ENCODE data around the gene ASMTL. TPM values are rescaled to one million over a fixed set of nuclear protein-coding genes. Genes with fewer than 3 reads are reported as not detected.
"Not testable (repeated sequence)": the region's sequence is repeated elsewhere in the genome, so short reads cannot be mapped to it uniquely, and the experiment has no call there.

The ASMTL gene
- total RNA-seq, 1 experiment from 2014 or later, result 18.4 TPM

DNA sequence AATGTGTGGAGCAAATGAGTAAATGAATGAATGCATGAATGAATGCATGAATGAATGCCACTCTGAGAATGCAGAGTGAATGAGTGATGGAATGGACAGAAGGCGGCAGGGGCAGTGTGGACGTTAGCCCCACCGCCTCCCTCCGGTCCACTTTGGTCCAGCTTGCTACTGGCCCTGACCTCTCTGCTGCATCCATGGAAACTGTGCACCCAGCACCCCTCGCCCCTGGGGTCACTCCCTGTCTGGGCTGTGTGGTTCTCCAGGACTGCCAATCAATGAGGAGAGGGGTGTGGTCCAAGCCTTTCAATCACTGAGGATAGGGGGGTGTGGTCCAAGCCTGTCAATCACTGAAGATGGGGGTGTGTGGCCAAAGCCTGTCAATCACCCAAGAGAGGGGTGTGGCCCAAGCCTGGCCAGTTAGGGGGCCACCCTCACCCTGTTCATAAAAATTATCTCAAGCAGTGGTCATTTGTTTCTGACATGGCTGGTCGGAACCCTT lies 39.2 kb upstream of the ASMTL start:
- H3K79me2 ChIP-seq (ENCODE audit: low read length), result peaks cover 29% of the 10 kb centered on the region
- H4K20me1 ChIP-seq (ENCODE audit: insufficient read depth, low read depth, low read length), result no peaks in the 10 kb centered on the region
- H3K27me3 ChIP-seq (ENCODE audit: low read length), result no peaks in the 10 kb centered on the region
- H3K9me2 ChIP-seq (replicated peaks; ENCODE audit: insufficient read depth, low read length), result no peaks in the 10 kb centered on the region
- H3K9ac ChIP-seq (ENCODE audit: low read length), result peak overlapping the region; percentile 44; the same call in 1 of the 2 replicates
- H3K4me2 ChIP-seq (ENCODE audit: low read depth, low read length, poor library complexity, severe bottlenecking), result peak overlapping the region; percentile 57
- peaks cover 67% of the 10 kb centered on the region for H3K4me1 ChIP-seq (ENCODE audit: low read length)
- H2AFZ ChIP-seq (ENCODE audit: low read length), result no peak overlapping the region
- peaks cover 6% of the 10 kb centered on the region; the same call in 1 of the 2 replicates for H3K9me3 ChIP-seq (ENCODE audit: low read length)
- peak overlapping the region; percentile 96 for H3K27ac ChIP-seq (ENCODE audit: low read length)
- DNase-seq, result peak; percentile 97
- H3K4me3 ChIP-seq (ENCODE audit: low read length), result peak overlapping the region; percentile 44; the same call in 1 of the 2 replicates
- H3K36me3 ChIP-seq (ENCODE audit: insufficient read depth, low read length), result peaks cover 36% of the 10 kb centered on the region

DNA sequence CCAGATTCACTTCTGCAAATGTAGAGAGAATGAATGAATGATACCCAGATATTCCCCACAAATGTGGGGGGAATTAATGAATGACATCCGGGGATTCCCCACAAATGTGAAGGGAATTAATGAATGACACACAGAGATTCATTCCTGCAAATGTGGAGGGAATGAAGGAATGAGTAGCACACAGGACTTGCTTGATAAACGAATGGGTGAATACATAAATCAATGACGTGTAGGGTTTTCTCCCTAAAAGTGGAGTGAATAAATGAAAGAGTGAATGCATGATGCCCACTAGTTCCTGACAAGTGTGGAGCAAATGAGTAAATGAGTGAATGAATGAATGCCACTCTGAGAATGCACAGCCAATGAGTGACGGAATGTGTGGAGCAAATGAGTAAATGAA lies 38.5 kb upstream of the ASMTL start:
- H3K9me3 ChIP-seq (ENCODE audit: low read length); H3K27me3 ChIP-seq (ENCODE audit: low read length); H3K9ac ChIP-seq (ENCODE audit: low read length); H2AFZ ChIP-seq (ENCODE audit: low read length); H4K20me1 ChIP-seq (ENCODE audit: insufficient read depth, low read depth, low read length); DNase-seq; H3K4me2 ChIP-seq (ENCODE audit: low read depth, low read length, poor library complexity, severe bottlenecking); H3K9me2 ChIP-seq (replicated peaks; ENCODE audit: insufficient read depth, low read length); H3K27ac ChIP-seq (ENCODE audit: low read length); H3K4me3 ChIP-seq (ENCODE audit: low read length): not testable (repeated sequence)
- Histone ChIP-seq H3K4me1 (ENCODE audit: low read length) (peaks cover 63% of the 10 kb centered on the region), H3K79me2 (ENCODE audit: low read length) (peaks cover 30% of the 10 kb centered on the region), H3K36me3 (ENCODE audit: insufficient read depth, low read length) (peaks cover 43% of the 10 kb centered on the region)

DNA sequence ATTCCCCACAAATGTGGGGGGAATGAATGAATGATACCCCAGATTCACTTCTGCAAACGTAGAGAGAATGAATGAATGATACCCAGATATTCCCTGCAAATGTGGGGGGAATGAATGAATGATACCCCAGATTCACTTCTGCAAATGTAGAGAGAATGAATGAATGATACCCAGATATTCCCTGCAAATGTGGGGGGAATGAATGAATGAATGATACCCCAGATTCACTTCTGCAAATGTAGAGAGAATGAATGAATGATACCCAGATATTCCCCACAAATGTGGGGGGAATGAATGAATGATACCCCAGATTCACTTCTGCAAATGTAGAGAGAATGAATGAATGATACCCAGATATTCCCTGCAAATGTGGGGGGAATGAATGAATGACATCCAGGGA lies 38.0 kb upstream of the ASMTL start:
- H4K20me1 ChIP-seq (ENCODE audit: insufficient read depth, low read depth, low read length); H3K4me2 ChIP-seq (ENCODE audit: low read depth, low read length, poor library complexity, severe bottlenecking); H3K27ac ChIP-seq (ENCODE audit: low read length); H2AFZ ChIP-seq (ENCODE audit: low read length); H3K9ac ChIP-seq (ENCODE audit: low read length); H3K4me3 ChIP-seq (ENCODE audit: low read length); H3K9me2 ChIP-seq (replicated peaks; ENCODE audit: insufficient read depth, low read length); H3K27me3 ChIP-seq (ENCODE audit: low read length); DNase-seq; H3K9me3 ChIP-seq (ENCODE audit: low read length): not testable (repeated sequence)
- H3K4me1 ChIP-seq (ENCODE audit: low read length), result peaks cover 58% of the 10 kb centered on the region
- H3K79me2 ChIP-seq (ENCODE audit: low read length), result peaks cover 34% of the 10 kb centered on the region
- H3K36me3 ChIP-seq (ENCODE audit: insufficient read depth, low read length), result peaks cover 47% of the 10 kb centered on the region

DNA sequence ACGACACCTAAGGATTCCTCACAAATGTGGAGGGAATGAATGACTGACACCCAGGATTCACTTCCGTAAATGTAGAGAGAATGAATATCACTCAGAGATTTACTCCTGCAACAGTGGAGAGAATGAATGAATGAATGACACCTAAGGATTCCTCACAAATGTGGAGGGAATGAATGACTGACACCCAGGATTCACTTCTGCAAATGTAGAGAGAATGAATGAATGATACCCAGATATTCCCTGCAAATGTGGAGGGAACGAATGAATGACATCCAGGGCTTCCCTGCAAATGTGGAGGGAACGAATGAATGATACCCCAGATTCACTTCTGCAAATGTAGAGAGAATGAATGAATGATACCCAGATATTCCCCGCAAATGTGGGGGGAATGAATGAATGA lies 36.6 kb upstream of the ASMTL start:
- not testable (repeated sequence) for H4K20me1 ChIP-seq (ENCODE audit: insufficient read depth, low read depth, low read length); H3K9me3 ChIP-seq (ENCODE audit: low read length); H2AFZ ChIP-seq (ENCODE audit: low read length); H3K9me2 ChIP-seq (replicated peaks; ENCODE audit: insufficient read depth, low read length); H3K4me2 ChIP-seq (ENCODE audit: low read depth, low read length, poor library complexity, severe bottlenecking); DNase-seq; H3K9ac ChIP-seq (ENCODE audit: low read length); H3K27me3 ChIP-seq (ENCODE audit: low read length)
- peaks cover 47% of the 10 kb centered on the region for H3K36me3 ChIP-seq (ENCODE audit: insufficient read depth, low read length)
- peaks cover 37% of the 10 kb centered on the region for H3K79me2 ChIP-seq (ENCODE audit: low read length)
- peak overlapping the region; percentile 35; the same call in 1 of the 2 replicates for H3K4me3 ChIP-seq (ENCODE audit: low read length)
- H3K4me1 ChIP-seq (ENCODE audit: low read length), result peaks cover 54% of the 10 kb centered on the region
- H3K27ac ChIP-seq (ENCODE audit: low read length), result peak overlapping the region; percentile 100

DNA sequence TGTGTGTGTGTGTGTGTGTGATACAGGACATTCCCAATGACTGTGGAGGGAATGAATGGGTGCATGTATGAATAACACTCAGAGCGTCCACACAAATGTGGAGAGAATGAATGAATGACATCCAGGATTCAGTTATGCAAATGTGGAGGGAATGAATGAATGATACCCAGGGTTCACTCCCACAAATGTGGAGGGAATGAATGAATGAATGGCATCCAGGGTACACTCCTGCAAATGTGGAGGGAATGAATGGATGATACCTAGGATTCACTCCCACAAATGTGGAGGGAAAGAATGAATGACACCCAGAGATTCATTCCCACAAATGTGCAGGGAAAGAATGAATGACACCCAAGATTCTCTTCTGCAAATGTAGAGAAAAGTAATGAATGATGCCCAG lies 36.0 kb upstream of the ASMTL start:
- Histone ChIP-seq H3K9me3 (ENCODE audit: low read length) (peaks cover 6% of the 10 kb centered on the region; the same call in 1 of the 2 replicates), H3K27ac (ENCODE audit: low read length) (peak overlapping the region; percentile 100), H2AFZ (ENCODE audit: low read length) (no peak overlapping the region), H3K4me2 (ENCODE audit: low read depth, low read length, poor library complexity, severe bottlenecking) (peak overlapping the region; percentile 16), H3K4me1 (ENCODE audit: low read length) (peaks cover 54% of the 10 kb centered on the region), H3K9ac (ENCODE audit: low read length) (peak overlapping the region; percentile 47; the same call in 1 of the 2 replicates), H3K36me3 (ENCODE audit: insufficient read depth, low read length) (peaks cover 53% of the 10 kb centered on the region), H3K79me2 (ENCODE audit: low read length) (peaks cover 37% of the 10 kb centered on the region), H3K27me3 (ENCODE audit: low read length) (no peaks in the 10 kb centered on the region), H3K4me3 (ENCODE audit: low read length) (peak overlapping the region; percentile 35; the same call in 1 of the 2 replicates), H4K20me1 (ENCODE audit: insufficient read depth, low read depth, low read length) (no peaks in the 10 kb centered on the region), H3K9me2 (replicated peaks; ENCODE audit: insufficient read depth, low read length) (no peaks in the 10 kb centered on the region)
- DNase-seq, result no peak

DNA sequence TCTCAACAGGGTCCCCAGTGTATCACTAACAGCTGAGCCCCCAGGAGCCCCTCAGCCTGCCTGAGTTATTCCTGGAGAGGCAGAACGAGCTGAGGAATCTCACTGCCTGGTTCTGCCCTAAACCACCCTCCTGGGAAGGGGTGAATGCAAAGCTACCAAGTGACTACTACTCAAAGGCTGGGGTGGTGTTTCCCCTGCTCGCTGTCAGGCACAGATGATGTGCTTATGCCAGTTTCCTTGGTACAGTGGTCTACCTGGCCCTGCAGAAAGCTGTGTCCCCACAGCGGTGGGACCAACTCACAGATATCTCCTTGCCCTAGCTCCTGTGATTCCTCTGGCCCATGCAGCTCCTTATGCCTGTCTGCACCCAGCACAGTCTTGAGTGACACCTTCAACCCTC lies 35.4 kb upstream of the ASMTL start:
- no peaks in the 10 kb centered on the region for H3K9me2 ChIP-seq (replicated peaks; ENCODE audit: insufficient read depth, low read length)
- peaks cover 55% of the 10 kb centered on the region for H3K36me3 ChIP-seq (ENCODE audit: insufficient read depth, low read length)
- no peak overlapping the region for H2AFZ ChIP-seq (ENCODE audit: low read length)
- peak overlapping the region; percentile 16 for H3K4me2 ChIP-seq (ENCODE audit: low read depth, low read length, poor library complexity, severe bottlenecking)
- peaks cover 37% of the 10 kb centered on the region for H3K79me2 ChIP-seq (ENCODE audit: low read length)
- peaks cover 55% of the 10 kb centered on the region for H3K4me1 ChIP-seq (ENCODE audit: low read length)
- no peaks in the 10 kb centered on the region for H4K20me1 ChIP-seq (ENCODE audit: insufficient read depth, low read depth, low read length)
- H3K9me3 ChIP-seq (ENCODE audit: low read length), result peaks cover 6% of the 10 kb centered on the region; the same call in 1 of the 2 replicates
- peak overlapping the region; percentile 47 for H3K9ac ChIP-seq (ENCODE audit: low read length)
- DNase-seq, result no peak
- H3K4me3 ChIP-seq (ENCODE audit: low read length), result peak overlapping the region; percentile 35; the same call in 1 of the 2 replicates
- peak overlapping the region; percentile 100 for H3K27ac ChIP-seq (ENCODE audit: low read length)
- H3K27me3 ChIP-seq (ENCODE audit: low read length), result no peaks in the 10 kb centered on the region

DNA sequence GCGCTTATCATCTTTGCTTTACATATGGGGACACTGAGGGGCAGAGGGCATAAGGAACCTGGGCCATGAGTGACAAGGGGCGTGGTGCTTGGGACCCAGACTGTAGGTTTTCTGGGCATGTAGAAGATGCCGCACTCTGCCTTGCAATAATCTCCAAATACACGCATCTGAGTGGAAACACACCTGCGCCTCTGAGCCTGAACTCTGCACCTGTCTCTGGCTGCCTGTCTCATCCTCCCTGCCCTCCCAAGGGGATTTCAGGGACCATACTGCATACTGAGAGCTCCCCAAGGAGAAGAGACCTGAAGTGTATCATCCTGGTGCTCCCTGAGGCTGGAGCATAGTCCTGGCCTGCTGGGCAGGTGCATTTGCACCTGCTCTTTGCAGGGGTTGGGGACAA lies 34.7 kb upstream of the ASMTL start:
- H4K20me1 ChIP-seq (ENCODE audit: insufficient read depth, low read depth, low read length), result no peaks in the 10 kb centered on the region
- peak; percentile 76 for DNase-seq
- no peaks in the 10 kb centered on the region for H3K27me3 ChIP-seq (ENCODE audit: low read length)
- peaks cover 55% of the 10 kb centered on the region for H3K36me3 ChIP-seq (ENCODE audit: insufficient read depth, low read length)
- H3K4me2 ChIP-seq (ENCODE audit: low read depth, low read length, poor library complexity, severe bottlenecking), result no peak overlapping the region
- H3K9me2 ChIP-seq (replicated peaks; ENCODE audit: insufficient read depth, low read length), result no peaks in the 10 kb centered on the region
- H3K4me3 ChIP-seq (ENCODE audit: low read length), result no peak overlapping the region
- no peak overlapping the region for H2AFZ ChIP-seq (ENCODE audit: low read length)
- peaks cover 37% of the 10 kb centered on the region for H3K79me2 ChIP-seq (ENCODE audit: low read length)
- H3K9ac ChIP-seq (ENCODE audit: low read length), result peak overlapping the region; percentile 18; the same call in 1 of the 2 replicates
- peaks cover 6% of the 10 kb centered on the region; the same call in 1 of the 2 replicates for H3K9me3 ChIP-seq (ENCODE audit: low read length)
- peak overlapping the region; percentile 100 for H3K27ac ChIP-seq (ENCODE audit: low read length)
- H3K4me1 ChIP-seq (ENCODE audit: low read length), result peaks cover 52% of the 10 kb centered on the region

DNA sequence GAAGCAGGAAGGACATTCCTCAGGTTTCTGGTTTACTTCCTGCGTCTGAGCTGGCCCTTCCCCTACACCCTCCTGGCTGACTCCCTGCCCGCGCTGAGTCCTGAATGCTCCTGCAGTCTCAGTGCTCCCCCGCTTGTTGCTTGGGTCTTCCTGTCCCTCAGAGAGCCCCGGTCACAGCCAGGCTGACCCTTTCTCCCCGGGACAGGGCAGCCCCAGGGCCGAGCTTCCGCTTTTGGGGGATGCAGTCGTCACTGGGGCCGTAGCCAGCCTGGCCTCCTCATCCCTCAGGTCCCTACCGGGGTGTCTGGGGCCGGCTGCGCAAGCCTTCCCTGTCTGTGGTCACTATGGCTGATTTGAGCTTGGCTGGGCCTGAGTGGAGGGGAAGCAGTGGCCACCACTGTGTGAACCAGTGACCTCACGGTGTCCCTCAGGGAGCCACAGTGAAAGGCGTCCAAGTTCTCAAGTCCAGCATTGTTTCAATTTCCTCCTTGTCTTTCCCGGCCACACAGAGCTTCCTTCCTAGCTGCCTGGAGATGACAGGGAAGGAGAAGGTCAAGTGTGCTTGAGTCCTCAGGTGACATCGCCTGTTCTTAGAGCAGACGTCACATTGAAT lies 34.1 kb upstream of the ASMTL start:
- no peaks in the 10 kb centered on the region for H4K20me1 ChIP-seq (ENCODE audit: insufficient read depth, low read depth, low read length)
- H3K79me2 ChIP-seq (ENCODE audit: low read length), result peaks cover 37% of the 10 kb centered on the region
- H3K27me3 ChIP-seq (ENCODE audit: low read length), result no peaks in the 10 kb centered on the region
- H3K9me2 ChIP-seq (replicated peaks; ENCODE audit: insufficient read depth, low read length), result no peaks in the 10 kb centered on the region
- no peak overlapping the region for H2AFZ ChIP-seq (ENCODE audit: low read length)
- H3K4me1 ChIP-seq (ENCODE audit: low read length), result peaks cover 54% of the 10 kb centered on the region
- H3K9me3 ChIP-seq (ENCODE audit: low read length), result peaks cover 6% of the 10 kb centered on the region; the same call in 1 of the 2 replicates
- DNase-seq, result no peak
- H3K4me2 ChIP-seq (ENCODE audit: low read depth, low read length, poor library complexity, severe bottlenecking), result no peak overlapping the region
- H3K27ac ChIP-seq (ENCODE audit: low read length), result peak overlapping the region; percentile 100
- peak overlapping the region; percentile 18; the same call in 1 of the 2 replicates for H3K9ac ChIP-seq (ENCODE audit: low read length)
- peaks cover 55% of the 10 kb centered on the region for H3K36me3 ChIP-seq (ENCODE audit: insufficient read depth, low read length)
- H3K4me3 ChIP-seq (ENCODE audit: low read length), result no peak overlapping the region
